ENCODE data around the gene WDR33.

WDR33 gene

DNA sequence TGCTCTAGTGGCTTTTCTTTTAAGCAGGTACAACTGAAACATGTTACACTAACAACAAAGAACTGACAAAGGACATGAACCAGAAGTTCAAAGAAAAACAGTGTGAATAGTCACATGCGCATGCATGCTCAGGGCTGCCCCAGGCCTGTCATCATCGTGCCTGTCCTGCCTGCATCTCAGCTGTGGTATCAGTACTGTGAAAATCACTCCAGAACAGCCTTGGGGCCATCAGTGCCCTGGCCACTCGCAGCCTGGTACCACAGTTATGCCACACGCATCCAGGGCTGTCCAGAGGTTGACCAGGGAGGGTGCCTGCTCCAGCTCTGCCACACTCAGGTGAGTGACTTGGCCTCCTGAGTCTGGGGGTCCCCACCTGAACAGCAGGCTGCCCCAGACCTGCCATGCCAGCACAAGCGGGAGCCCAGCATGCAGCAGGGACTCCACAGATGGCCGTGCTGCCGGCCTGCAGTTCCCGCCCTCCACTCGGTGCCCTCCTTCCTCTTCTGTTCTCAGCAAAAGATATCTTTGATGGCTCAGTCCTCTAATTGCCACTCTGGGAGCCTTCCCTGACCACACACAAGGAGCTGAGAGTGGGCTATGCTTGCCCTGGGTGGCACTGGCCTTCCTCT is 147.9 kb downstream of the WDR33 start:
- Histone ChIP-seq H3K36me3 (ENCODE audit: insufficient read depth, low read length) (peaks cover 4% of the 10 kb centered on the region), H3K4me2 (ENCODE audit: low read length) (no peak overlapping the region), H3K4me3 (ENCODE audit: low read length) (no peak overlapping the region), H3K27me3 (ENCODE audit: control insufficient read depth, insufficient read depth, low read length) (peaks cover 3% of the 10 kb centered on the region), H3K9ac (ENCODE audit: low read depth, low read length) (no peak overlapping the region), H3K4me1 (ENCODE audit: control insufficient read depth, insufficient read depth, low read length) (peaks cover 14% of the 10 kb centered on the region), H3K9me3 (replicated peaks; ENCODE audit: low read length) (no peaks in the 10 kb centered on the region)

DNA sequence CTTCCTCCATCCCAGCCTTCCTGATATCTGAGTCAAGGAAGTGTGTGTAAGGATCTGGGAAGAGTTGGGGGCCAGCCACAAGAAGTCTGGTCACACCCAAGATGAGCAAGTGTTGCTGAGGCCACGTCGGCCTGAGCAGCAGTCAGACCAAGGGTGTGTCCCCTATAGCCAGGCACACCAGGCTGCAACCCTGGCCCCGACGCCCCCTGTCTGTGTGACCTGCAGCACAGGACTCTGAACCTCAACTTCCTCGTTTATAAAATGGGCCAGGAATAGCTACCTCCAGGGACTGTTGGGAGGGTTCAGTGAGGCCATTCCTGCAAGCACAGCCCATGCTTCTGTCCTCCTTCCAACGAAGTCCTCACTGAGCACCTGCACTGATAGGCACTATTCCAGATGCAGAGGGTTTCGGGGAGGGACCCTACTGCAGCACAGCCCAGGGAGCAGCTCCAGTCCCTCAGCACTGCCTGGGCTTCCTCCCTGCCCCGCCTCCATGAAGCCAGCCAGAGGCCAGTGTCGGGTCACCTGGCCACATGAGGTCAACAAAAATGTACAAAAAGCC is 148.9 kb downstream of the WDR33 start:
- Histone ChIP-seq H3K36me3 (ENCODE audit: insufficient read depth, low read length) (peaks cover 4% of the 10 kb centered on the region), H3K4me1 (ENCODE audit: control insufficient read depth, insufficient read depth, low read length) (peaks cover 14% of the 10 kb centered on the region), H3K27me3 (ENCODE audit: control insufficient read depth, insufficient read depth, low read length) (peaks cover 3% of the 10 kb centered on the region), H3K9me3 (replicated peaks; ENCODE audit: low read length) (no peaks in the 10 kb centered on the region), H3K9ac (ENCODE audit: low read depth, low read length) (peak overlapping the region; percentile 48), H3K4me2 (ENCODE audit: low read length) (no peak overlapping the region), H3K4me3 (ENCODE audit: low read length) (no peak overlapping the region)

DNA sequence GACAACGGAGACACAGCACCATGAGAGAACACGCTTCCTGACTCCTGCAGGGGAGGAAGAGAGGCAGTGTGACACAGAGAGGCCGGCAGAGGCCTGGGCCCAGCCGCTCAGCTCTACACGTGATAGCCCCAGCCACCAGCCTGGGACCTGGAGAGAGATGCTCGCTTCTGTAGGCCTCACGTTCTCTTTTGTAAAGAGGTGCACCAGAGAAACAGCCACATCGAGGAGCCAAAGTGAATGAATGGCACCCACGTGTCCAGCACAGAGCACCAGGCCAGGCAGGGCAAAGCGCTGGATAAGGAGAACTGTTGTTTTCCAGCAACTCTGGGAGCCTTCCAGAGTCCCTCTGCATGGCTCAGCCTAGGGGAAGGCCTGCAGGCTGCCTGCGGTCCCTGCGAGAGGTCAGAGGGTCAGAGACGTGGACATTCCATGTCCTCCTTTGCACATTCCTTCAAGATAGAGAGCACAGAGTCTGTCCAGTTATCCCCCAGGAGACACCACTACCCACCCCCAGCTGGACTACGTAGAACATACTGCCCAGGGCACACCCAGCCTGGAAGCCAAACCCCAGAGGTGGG is 149.8 kb downstream of the WDR33 start:
- Histone ChIP-seq H3K4me2 (ENCODE audit: low read length) (no peak overlapping the region), H3K9ac (ENCODE audit: low read depth, low read length) (peak overlapping the region; percentile 48), H3K4me3 (ENCODE audit: low read length) (no peak overlapping the region), H3K4me1 (ENCODE audit: control insufficient read depth, insufficient read depth, low read length) (peaks cover 14% of the 10 kb centered on the region), H3K27me3 (ENCODE audit: control insufficient read depth, insufficient read depth, low read length) (peaks cover 3% of the 10 kb centered on the region), H3K9me3 (replicated peaks; ENCODE audit: low read length) (no peaks in the 10 kb centered on the region), H3K36me3 (ENCODE audit: insufficient read depth, low read length) (peaks cover 4% of the 10 kb centered on the region)

DNA sequence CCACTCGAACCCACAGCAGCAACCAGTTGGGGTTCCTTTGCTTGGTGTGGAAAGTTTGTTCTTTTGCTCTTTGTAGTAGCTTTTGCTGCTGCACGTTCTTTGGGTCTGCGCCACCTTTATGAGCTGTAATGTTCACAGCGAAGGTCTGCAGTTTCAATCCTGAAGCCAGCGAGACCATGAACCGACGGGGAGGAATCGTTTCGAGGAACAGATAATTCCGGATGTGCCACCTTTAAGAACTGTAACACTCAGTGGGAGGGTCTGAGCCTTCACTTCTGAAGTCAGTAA is 150.7 kb downstream of the WDR33 start:
- Histone ChIP-seq H3K36me3 (ENCODE audit: insufficient read depth, low read length) (peaks cover 4% of the 10 kb centered on the region), H3K9me3 (replicated peaks; ENCODE audit: low read length) (no peaks in the 10 kb centered on the region), H3K4me2 (ENCODE audit: low read length) (no peak overlapping the region), H3K4me1 (ENCODE audit: control insufficient read depth, insufficient read depth, low read length) (peaks cover 14% of the 10 kb centered on the region), H3K4me3 (ENCODE audit: low read length) (no peak overlapping the region), H3K27me3 (ENCODE audit: control insufficient read depth, insufficient read depth, low read length) (peaks cover 3% of the 10 kb centered on the region), H3K9ac (ENCODE audit: low read depth, low read length) (no peak overlapping the region)

DNA sequence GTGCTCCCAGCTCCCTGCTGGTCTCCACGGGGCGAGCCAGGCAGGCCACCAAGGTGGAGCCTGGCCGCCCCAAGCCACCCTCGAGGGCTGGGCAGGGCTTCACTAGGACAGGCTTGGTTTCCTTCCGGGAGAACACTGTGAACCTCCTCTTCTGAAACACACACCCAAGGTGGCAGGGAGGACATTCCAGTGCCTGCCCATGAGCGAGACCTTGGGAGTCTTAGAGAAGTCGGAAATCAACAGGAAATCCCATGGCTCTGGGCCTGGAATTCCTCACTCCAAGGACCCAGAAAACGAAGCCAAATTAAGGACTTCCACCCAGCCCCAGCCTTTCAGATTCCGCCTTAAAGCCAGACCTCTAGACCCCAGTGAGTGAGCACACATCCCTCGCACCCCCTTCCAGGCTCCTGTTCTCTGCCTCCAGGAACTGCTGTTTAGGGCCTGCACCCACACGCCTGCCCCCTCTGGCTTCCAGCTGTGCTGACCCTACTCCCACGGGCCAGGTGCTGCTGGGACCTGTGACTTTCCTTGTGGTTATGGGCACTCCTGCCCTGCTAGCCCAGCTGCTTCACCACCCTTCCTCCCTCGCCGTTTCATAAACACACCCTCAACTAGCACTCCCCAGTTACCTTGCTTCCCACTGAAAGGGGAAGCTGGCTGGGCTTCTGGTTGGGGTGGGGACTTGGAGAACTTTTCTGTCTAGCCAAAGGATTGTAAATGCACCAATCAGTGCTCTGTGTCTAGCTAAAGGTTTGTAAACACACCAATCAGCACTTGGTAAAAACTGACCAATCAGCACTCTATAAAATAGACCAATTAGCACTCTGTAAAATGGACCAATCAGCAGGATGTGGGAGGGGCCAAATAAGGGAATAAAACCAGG is 151.3 kb downstream of the WDR33 start:
- peaks cover 14% of the 10 kb centered on the region for H3K4me1 ChIP-seq (ENCODE audit: control insufficient read depth, insufficient read depth, low read length)
- no peaks in the 10 kb centered on the region for H3K9me3 ChIP-seq (replicated peaks; ENCODE audit: low read length)
- H3K27me3 ChIP-seq (ENCODE audit: control insufficient read depth, insufficient read depth, low read length), result peaks cover 2% of the 10 kb centered on the region
- no peak overlapping the region for H3K4me2 ChIP-seq (ENCODE audit: low read length)
- peaks cover 4% of the 10 kb centered on the region for H3K36me3 ChIP-seq (ENCODE audit: insufficient read depth, low read length)
- no peak overlapping the region for H3K4me3 ChIP-seq (ENCODE audit: low read length)
- no peak overlapping the region for H3K9ac ChIP-seq (ENCODE audit: low read depth, low read length)

DNA sequence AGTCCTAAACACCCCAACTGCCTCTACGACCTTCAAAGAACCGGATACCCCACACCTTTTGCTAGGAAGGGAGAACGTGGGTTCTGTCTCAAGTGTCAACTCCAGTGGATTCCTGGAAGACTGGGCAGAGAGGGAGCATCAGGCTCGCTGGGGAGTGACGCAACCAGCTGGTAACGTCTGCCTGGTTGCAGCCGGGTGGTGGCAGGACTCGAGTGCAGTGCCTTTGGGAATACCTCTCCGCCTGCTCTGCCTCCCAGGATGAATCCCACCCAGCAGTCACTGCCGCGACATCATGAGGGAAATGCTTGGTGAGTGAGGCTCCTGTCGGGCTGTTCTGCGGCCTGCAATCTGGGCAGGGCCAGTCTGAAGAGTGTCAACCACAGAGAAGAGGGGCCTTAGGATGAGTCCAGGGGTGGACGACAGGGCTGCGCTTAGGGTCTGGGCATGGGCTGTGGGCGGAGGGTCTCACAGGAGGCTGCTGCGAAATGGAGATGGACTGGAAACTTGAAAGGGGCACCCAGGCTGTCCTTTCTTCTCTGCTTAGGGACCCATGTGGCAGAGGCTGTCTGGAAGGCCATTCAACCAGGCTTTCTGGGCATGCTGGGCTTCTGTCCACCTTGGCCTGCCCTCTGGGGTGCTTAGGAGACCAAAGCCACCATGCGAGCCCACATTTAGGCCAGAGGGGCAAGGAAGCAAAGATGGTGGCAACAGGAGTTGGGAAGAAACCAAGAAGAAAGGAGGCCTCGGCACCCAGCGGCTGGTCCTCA is 152.1 kb downstream of the WDR33 start:
- Histone ChIP-seq H3K9ac (ENCODE audit: low read depth, low read length) (no peak overlapping the region), H3K4me2 (ENCODE audit: low read length) (no peak overlapping the region), H3K9me3 (replicated peaks; ENCODE audit: low read length) (no peaks in the 10 kb centered on the region), H3K36me3 (ENCODE audit: insufficient read depth, low read length) (peaks cover 4% of the 10 kb centered on the region), H3K27me3 (ENCODE audit: control insufficient read depth, insufficient read depth, low read length) (no peaks in the 10 kb centered on the region), H3K4me1 (ENCODE audit: control insufficient read depth, insufficient read depth, low read length) (peaks cover 14% of the 10 kb centered on the region), H3K4me3 (ENCODE audit: low read length) (no peak overlapping the region)

DNA sequence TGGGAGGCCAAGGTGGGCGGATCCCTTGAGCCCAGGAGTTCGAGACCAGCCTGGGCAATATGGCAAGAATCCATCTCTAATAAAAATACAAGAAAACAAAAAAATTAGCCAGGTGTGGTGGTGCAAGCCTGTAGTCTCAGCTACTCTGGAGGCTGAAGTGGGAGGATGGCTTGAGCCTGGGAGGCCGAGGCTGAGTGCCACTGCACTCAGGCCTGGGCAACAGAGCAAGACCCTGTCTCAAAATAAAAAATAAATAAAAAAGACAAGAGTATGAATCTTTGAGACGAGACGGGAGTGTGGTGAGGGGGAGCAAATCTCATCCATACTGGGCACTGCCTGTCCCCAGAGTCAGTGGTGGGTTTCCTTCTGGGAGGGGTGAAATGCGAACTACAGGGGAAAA is 152.8 kb downstream of the WDR33 start:
- H3K4me2 ChIP-seq (ENCODE audit: low read length), result no peak overlapping the region
- H3K9me3 ChIP-seq (replicated peaks; ENCODE audit: low read length), result no peaks in the 10 kb centered on the region
- no peak overlapping the region for H3K9ac ChIP-seq (ENCODE audit: low read depth, low read length)
- H3K4me3 ChIP-seq (ENCODE audit: low read length), result no peak overlapping the region
- peaks cover 4% of the 10 kb centered on the region for H3K36me3 ChIP-seq (ENCODE audit: insufficient read depth, low read length)
- H3K27me3 ChIP-seq (ENCODE audit: control insufficient read depth, insufficient read depth, low read length), result no peaks in the 10 kb centered on the region
- peaks cover 18% of the 10 kb centered on the region for H3K4me1 ChIP-seq (ENCODE audit: control insufficient read depth, insufficient read depth, low read length)

DNA sequence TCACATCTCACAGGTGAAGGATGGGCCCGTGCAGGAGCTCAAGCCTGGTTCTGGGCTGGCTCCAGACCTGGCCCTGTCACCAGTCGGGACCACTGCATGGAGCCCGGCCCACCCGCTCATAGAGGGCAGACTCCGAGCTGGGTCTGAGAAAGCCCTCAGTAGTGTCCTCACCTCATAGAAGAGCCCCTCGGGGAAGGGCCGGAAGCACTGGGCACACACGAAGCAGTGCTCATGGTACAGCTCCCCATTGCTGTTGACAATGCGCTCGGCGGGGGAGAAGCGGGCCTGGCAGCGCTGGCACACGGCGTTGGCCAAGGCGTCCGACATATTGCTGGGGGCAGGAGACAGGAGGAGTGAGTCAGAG is 153.8 kb downstream of the WDR33 start:
- H3K27me3 ChIP-seq (ENCODE audit: control insufficient read depth, insufficient read depth, low read length), result no peaks in the 10 kb centered on the region
- no peak overlapping the region for H3K4me3 ChIP-seq (ENCODE audit: low read length)
- no peak overlapping the region for H3K9ac ChIP-seq (ENCODE audit: low read depth, low read length)
- H3K9me3 ChIP-seq (replicated peaks; ENCODE audit: low read length), result no peaks in the 10 kb centered on the region
- H3K36me3 ChIP-seq (ENCODE audit: insufficient read depth, low read length), result peaks cover 4% of the 10 kb centered on the region
- no peak overlapping the region for H3K4me2 ChIP-seq (ENCODE audit: low read length)
- peaks cover 17% of the 10 kb centered on the region for H3K4me1 ChIP-seq (ENCODE audit: control insufficient read depth, insufficient read depth, low read length)

DNA sequence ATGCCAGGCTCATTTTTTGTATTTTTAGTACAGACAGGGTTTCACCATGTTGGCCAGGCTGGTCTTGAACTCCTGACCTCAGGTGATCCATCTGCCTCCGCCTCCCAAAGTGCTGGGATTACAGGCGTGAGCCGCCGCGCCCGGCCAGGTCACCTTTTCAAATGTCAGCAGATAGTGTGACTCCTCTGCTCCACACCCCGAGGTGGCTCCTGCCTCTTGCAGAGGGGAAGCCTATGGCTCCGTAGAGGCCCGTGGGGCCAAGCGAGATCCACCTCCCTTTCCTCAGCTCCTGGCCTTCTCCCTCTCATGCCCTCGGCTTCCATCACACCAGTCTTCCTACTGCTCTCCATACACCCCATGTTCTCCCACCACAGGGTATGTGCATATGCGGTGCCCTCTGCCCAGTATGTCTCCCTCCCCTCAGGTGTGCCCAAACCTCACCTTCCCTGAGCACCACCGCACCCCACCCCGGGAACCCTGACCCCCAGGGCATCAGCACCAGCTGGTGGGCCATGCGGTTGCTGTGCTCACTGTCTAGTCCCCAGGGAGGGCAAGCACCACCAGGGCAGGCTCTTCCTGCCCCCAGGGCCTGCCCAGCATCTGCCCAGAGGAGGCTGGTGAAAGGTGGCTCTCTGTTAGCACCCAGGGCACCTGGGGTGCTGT is 154.3 kb downstream of the WDR33 start:
- H3K9ac ChIP-seq (ENCODE audit: low read depth, low read length), result no peak overlapping the region
- no peaks in the 10 kb centered on the region for H3K27me3 ChIP-seq (ENCODE audit: control insufficient read depth, insufficient read depth, low read length)
- H3K4me2 ChIP-seq (ENCODE audit: low read length), result no peak overlapping the region
- H3K9me3 ChIP-seq (replicated peaks; ENCODE audit: low read length), result no peaks in the 10 kb centered on the region
- H3K4me1 ChIP-seq (ENCODE audit: control insufficient read depth, insufficient read depth, low read length), result peaks cover 12% of the 10 kb centered on the region
- H3K36me3 ChIP-seq (ENCODE audit: insufficient read depth, low read length), result peaks cover 4% of the 10 kb centered on the region
- H3K4me3 ChIP-seq (ENCODE audit: low read length), result no peak overlapping the region

DNA sequence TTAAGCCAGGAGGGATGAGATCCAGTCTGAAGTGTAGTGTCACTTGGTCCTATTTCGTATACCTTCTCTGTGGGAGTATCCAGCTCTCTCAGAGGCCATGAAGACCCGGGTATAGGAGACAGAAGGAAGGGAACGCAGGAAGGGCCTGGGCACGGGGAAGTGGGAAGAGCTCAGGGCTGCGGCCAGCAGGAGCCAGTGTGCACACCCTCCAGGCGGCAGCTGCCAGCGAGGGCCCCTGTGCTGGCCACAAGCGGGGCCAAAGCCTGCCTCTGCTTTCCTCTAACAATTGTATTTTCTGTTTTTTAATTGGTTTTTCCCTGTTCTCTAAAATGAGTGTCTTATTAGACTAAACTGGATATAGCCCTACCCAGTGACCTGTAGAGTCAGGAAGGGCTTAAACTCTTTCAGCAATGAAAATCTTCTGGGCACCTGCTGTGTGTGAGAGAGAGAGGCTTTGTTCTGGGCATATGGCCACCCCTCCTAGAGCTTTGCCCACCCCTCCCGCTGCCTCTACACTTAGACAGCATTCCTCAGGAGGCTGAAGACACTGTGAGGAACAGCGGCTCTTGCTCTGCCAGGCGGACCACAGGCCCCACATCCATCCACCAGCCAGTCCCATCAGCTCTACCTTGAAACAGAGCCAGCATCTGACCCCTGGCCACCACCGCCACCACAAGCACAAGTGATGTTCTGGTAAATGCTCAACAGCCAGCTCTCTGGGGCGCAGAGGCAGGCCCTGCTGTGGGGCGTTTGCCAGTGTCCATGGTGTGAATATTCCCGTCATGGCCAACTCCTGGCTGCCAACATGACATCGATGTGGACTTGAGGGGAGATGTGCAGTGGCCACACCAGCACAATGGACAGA is 155.5 kb downstream of the WDR33 start:
- no peak overlapping the region for H3K4me3 ChIP-seq (ENCODE audit: low read length)
- H3K36me3 ChIP-seq (ENCODE audit: insufficient read depth, low read length), result peaks cover 4% of the 10 kb centered on the region
- H3K27me3 ChIP-seq (ENCODE audit: control insufficient read depth, insufficient read depth, low read length), result no peaks in the 10 kb centered on the region
- H3K9me3 ChIP-seq (replicated peaks; ENCODE audit: low read length), result no peaks in the 10 kb centered on the region
- H3K9ac ChIP-seq (ENCODE audit: low read depth, low read length), result no peak overlapping the region
- no peak overlapping the region for H3K4me2 ChIP-seq (ENCODE audit: low read length)
- H3K4me1 ChIP-seq (ENCODE audit: control insufficient read depth, insufficient read depth, low read length), result peaks cover 4% of the 10 kb centered on the region

Data from skeletal muscle satellite cell (primary cell).